H1 (cell line): ENCODE measurements around the gene CCDC157. TPM values are rescaled to one million over a fixed set of nuclear protein-coding genes. Genes with fewer than 3 reads are reported as not detected.

Experiments used
- CTCF ChIP-seq, 3 experiments: IDR thresholded peaks; 1 replicate in 2 of 3; 2 replicates in 1 of 3; pipeline versions ENCODE4 v1.5.1 to v1.6.1; 2011; ENCODE audit warnings: low read length in 3 of 3, mild to moderate bottlenecking in 3 of 3, inconsistent platforms in 2 of 3, low read depth in 1 of 3, moderate library complexity in 1 of 3; ENCODE audit not compliant: insufficient read depth in 1 of 3; ENCODE audit errors: control extremely low read depth in 1 of 3
- SUZ12 ChIP-seq: fragments of 200-600 bp; sonication (generic); IDR thresholded peaks from 2 replicates; pipeline ENCODE4 v1.6.1; 2012; ENCODE audit warnings: mild to moderate bottlenecking, inconsistent platforms, low read length, moderate library complexity, mixed read lengths
- TEAD4 ChIP-seq: IDR thresholded peaks from 2 replicates; pipeline ENCODE4 v1.6.1; 2012; ENCODE audit warnings: low read depth, low read length, inconsistent platforms, mixed read lengths
- ZNF274 ChIP-seq: IDR thresholded peaks from 2 replicates; pipeline ENCODE4 v1.7.0; 2012; ENCODE audit warnings: low read length, borderline replicate concordance; ENCODE audit errors: extremely low read depth
- polyA plus RNA-seq, 7 experiments: library from polyadenylated mRNA; depleted of rRNA in 3 of 7; stranded (reverse) in 5 of 7; unstranded in 2 of 7; fragments of >200 nt in 5 of 7; fragments of 200-250 nt in 2 of 7; gene quantifications; 1 replicate in 5 of 7; 2 replicates in 1 of 7; 4 replicates in 1 of 7; pipeline versions ENCODE4 v1.2.1 to v1.2.3, GENCODE V29; 2011 to 2013; ENCODE audit warnings: missing spikeins in 2 of 7, mixed read lengths in 2 of 7
- total RNA-seq: library from RNA; stranded (reverse); fragmentation: NEBNext Ultra II Directional; extraction: Animal tissue kit (Norgen Biotek cat#: 25700); gene quantifications from 2 replicates; pipeline ENCODE4 v1.2.1, GENCODE V29; 2021

The CCDC157 gene
- total and polyA plus RNA-seq, 2 of the 8 experiments (the other 6 are each of a cell fraction or from before 2014, with no cell fraction given), result 4.1 to 8.4 TPM

- no peak for TF ChIP-seq CTCF (IDR thresholded peaks at IDR 0.05; ENCODE audit: control extremely low read depth in 1 of 3, insufficient read depth in 1 of 3, low read depth in 1 of 3, low read length in 3 of 3)
- no peak for TF ChIP-seq TEAD4
- no peak for TF ChIP-seq ZNF274
- TF ChIP-seq SUZ12, result no peak
- TF ChIP-seq, all 59 proteins: peak for 0
Observed at GRCh38 chr22:30385942-30386341, 29.1 kb downstream of the CCDC157 start (continued).
